ELR (cell line): ENCODE results near the gene C1orf159.
A peak's percentile ranks its signal among the peaks of the same experiment; 100 is the strongest.

Source experiments
- DNase-seq: peaks from one replicate; pipeline ENCODE4 v3.0.0-alpha.2; 2015; ENCODE audit warnings: low read depth

C1orf159 gene

GRCh38 chr1:1037366-1038327 is 78.2 kb downstream of the C1orf159 start:
- DNase-seq = no peak

GRCh38 chr1:1035291-1035943 is 80.5 kb downstream of the C1orf159 start:
- no peak for DNase-seq

- DNase-seq = no peak
These were observed 81.5 kb downstream of the C1orf159 start for GRCh38 chr1:1034439-1034781.

GRCh38 chr1:1033731-1034438 is 82.0 kb downstream of the C1orf159 start:
- no peak for DNase-seq

- peak; percentile 57 for DNase-seq
These were observed 82.8 kb downstream of the C1orf159 start for GRCh38 chr1:1033009-1033587.

- no peak for DNase-seq
These were observed 83.5 kb downstream of the C1orf159 start for GRCh38 chr1:1032424-1032823.
